Hippocampal formation (tissue), 2 donors: ENCODE results near the gene ANKRD65.
"Not testable (repeated sequence)": the region's sequence is repeated elsewhere in the genome, so short reads cannot be mapped to it uniquely, and the experiment has no call there.

Experiments used
- DNase-seq, 2 donors: peaks; one replicate each; lab custom pipeline; 2025; lab: John Stamatoyannopoulos, UW

The ANKRD65 gene

DNA sequence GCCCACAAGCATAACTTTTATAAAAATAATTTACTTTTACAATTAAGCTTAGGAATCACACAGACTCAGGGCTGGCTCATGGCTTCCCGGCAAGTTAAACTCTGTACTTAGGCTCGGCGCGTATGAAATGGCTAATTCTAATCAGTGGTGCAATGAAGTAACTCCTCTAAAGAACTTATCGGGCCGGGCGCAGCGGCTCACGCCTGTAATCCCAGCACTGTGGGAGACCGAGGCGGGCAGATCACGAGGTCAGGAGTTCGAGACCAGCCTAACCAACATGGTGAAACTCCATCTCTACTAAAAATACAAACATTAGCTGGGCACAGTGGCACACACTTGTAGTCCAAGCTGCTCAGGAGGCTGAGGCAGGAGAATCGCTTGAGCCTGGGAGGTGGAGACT lies 51.0 kb downstream of the ANKRD65 start:
- DNase-seq: not testable (repeated sequence)
